GM12864 (cell line): ENCODE results near the gene FCHO2.
"Not testable (repeated sequence)": the region's sequence is repeated elsewhere in the genome, so short reads cannot be mapped to it uniquely, and the experiment has no call there.

Source experiments
- DNase-seq: peaks from one replicate; pipeline ENCODE4 v3.0.0-alpha.2; 2011; ENCODE audit warnings: low read depth
- H3K4me3 ChIP-seq: 2 replicates; pipeline ENCODE4 v1.5.1; 2011; ENCODE audit warnings: mild to moderate bottlenecking, low read depth, low read length, control low read depth
- CTCF ChIP-seq: IDR thresholded peaks from 2 replicates; pipeline ENCODE4 v1.5.1; 2011; ENCODE audit warnings: low read depth, mild to moderate bottlenecking, moderate library complexity, low read length, control low read depth, inconsistent platforms; ENCODE audit errors: missing control alignments

FCHO2 gene

GRCh38 chr5:72956324-72957140 lies 691 bp downstream of the FCHO2 start:
- DNase-seq: no peak
- H3K4me3 ChIP-seq: peak overlapping the region; percentile 75
- TF ChIP-seq CTCF: no peak

DNA sequence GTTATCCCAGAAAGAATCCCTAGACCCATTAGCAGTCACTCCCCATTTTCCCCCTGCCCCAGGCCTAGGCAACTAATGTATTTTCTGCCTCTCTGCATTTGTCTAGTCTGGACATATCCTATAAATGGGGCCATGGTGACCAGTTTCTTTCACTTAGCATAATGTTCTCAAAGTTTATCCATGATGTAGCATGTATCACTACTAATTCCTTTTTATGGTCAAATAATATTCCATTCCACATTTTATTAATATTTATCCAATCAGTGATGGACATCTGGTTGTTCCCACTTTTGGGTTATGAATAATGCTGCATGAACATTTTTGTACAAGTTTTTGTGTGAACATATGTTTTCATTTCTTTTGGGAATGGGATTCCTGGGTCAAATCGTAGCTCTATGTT lies 1.5 kb downstream of the FCHO2 start:
- no peak overlapping the region for H3K4me3 ChIP-seq
- DNase-seq: no peak

GRCh38 chr5:72959257-72959656 lies 3.4 kb downstream of the FCHO2 start:
- no peak overlapping the region for H3K4me3 ChIP-seq
- TF ChIP-seq CTCF: no peak
- no peak for DNase-seq

More for the DNA sequence above, 1.5 kb downstream of the FCHO2 start:
- TF ChIP-seq CTCF: no peak

DNA sequence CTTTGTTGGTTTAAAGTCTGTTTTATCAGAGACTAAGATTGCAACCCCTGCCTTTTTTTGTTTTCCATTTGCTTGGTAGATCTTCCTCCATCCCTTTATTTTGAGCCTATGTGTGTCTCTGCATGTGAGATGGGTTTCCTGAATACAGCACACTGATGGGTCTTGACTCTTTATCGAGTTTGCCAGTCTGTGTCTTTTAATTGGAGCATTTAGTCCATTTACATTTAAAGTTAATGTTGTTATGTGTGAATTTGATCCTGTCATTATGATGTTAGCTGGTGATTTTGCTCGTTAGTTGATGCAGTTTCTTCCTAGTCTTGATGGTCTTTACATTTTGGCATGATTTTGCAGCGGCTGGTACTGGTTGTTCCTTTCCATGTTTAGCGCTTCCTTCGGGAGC lies 18.6 kb downstream of the FCHO2 start:
- DNase-seq, H3K4me3 ChIP-seq: not testable (repeated sequence)

DNA sequence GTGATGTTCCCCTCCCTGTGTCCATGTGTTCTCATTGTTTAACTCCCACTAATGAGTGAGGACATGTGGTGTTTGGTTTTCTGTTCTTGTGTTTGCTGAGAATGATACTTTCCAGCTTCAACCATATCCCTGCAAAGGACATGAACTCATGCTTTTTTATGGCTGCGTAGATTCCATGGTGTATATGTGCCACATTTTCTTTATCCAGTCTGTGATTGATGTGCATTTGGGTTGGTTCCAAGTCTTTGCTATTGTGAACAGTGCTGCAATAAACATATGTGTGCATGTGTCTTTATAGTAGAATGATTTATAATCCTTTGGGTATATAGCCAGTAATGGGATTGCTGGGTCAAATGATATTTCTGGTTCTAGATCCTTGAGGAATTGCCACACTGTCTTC lies 21.0 kb downstream of the FCHO2 start:
- not testable (repeated sequence) for H3K4me3 ChIP-seq, DNase-seq

DNA sequence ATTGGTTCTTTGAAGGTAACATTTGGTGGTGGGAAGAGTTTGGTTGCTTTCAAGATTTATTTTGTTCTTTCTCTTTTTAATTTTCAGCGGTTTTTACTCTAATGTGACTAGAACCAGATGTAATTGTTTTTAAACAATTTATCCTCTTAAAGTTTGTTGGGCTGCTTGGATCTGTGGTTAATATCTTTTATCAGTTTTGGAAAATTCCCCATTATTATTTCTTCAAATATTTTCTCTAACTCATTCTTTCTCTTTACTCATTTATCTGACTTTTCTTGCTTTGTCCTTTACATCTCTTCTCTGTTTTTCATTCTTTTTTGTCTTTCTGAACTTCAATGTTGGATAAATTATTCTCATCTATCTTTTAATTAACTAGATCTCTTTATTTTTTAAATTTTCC lies 29.9 kb downstream of the FCHO2 start:
- DNase-seq: no peak
- H3K4me3 ChIP-seq: no peak overlapping the region
- TF ChIP-seq CTCF: no peak

GRCh38 chr5:72988769-72989168 lies 32.9 kb downstream of the FCHO2 start:
- H3K4me3 ChIP-seq: no peak overlapping the region
- DNase-seq: no peak
- TF ChIP-seq CTCF: no peak

DNA sequence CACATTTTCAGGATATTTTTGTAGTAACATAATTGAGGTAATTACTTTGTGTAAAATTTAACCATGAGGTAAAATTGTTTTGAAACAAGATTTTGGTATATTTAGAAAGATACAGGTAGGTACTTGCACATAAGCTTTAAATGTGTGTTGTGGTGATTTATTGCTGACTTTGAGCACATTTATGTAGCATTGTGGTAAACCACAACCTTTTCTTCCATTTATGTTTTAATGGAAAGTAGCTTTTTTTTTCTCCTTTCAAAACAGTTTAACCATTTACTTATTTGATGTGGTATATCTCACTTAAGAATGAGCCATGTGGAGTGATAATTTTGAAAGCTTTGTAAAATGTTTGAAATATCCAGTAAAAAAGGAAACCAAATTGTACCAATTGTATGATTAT lies 35.6 kb downstream of the FCHO2 start:
- H3K4me3 ChIP-seq: no peak overlapping the region
- DNase-seq: no peak
- TF ChIP-seq CTCF: no peak
